Activated CD8-positive, alpha-beta memory T cell treated with anti-CD3 and anti-CD28 coated beads, Interleukin-2, amount 50 U/mL, for 48 hours (primary cell): ENCODE data around the gene HINT3.
"Not testable (repeated sequence)": the region's sequence is repeated elsewhere in the genome, so short reads cannot be mapped to it uniquely, and the experiment has no call there.

Source experiments
- DNase-seq: peaks from one replicate; pipeline ENCODE4 v3.0.0-alpha.2; 2020

HINT3 gene

DNA sequence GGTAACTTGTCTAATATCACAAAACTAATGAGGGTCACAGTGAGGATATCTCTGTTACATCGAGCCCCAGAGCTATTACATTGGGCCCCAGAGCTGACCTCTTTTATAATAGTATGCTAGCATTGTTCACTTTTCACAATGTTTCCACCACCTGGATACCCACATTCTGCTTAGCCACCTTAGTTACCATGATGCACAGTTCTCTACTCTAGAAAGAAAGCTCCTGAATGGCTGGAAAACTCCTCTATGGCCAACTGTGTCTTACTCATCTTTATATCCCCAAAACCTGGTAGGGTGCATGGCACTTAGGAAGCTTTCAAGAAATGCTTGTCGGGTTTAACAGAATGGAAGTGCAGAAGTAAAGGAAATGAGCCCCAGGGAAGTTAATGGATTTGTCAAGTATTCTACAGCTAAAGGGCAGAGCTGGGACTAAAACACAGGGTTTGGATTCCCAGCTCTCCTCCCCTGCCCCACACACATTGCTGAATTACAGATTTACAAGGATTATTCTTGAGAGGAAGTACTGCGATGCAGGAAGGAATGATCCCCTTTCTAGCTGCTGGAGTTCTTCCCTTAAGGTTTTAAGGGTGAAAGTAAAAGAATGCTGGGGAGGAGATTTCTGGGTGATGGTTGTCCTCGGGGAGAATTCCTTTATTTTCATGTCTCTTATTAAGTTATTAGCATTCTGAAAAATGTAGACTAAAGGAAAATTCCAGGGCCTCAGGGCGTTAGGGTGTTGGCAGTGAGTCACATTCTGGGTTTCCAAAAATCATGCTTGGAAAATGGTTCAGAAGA is 16.1 kb upstream of the HINT3 start:
- DNase-seq = no peak

DNA sequence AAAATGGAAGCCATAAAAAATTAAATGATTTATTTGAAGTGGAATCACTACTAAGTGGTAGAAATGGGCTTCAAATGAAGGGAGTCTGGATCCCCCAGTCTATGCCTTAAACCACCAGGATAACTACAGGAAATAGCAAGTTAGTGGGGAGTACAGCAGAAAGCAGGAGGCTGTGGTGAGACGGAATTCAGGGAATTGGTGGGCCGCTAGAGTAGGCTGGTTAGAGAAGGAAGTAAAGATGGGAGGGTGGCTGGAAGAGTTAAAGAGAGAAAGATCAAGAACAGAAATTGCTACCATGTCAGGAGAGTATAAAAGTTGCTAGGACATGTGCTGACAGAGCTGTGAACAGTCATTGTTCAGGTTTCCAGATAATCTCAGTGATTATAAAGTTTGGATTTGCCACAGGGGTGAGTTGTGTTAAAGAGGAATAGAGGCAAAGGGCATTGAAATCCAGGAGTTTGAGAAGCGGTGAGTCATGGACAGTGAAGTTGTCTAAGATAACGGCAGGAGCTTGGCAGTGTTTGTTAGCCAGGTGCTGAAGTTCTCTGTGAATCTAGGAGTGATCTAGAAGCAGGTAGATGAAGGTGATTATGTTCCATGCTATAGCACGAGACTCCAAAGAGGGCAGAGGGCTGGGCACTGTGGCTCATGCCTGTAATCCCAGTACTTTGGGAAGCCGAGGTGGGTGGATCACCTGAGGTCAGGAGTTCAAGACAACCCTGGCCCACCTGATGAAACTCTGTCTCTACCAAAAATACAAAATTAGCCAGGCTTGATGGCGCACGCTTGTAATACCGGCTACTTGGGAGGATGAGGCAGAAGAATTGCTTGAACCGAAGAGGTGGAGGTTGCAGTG is 13.7 kb upstream of the HINT3 start:
- DNase-seq = no peak

- DNase-seq = no peak
Observed at GRCh38 chr6:125943528-125944433, 12.8 kb upstream of the HINT3 start.

- no peak for DNase-seq
Observed at GRCh38 chr6:125944434-125944816, 12.1 kb upstream of the HINT3 start.

GRCh38 chr6:125944896-125945295 is 11.7 kb upstream of the HINT3 start:
- no peak for DNase-seq

- no peak for DNase-seq
Observed at GRCh38 chr6:125945378-125946141, 11.0 kb upstream of the HINT3 start.

DNA sequence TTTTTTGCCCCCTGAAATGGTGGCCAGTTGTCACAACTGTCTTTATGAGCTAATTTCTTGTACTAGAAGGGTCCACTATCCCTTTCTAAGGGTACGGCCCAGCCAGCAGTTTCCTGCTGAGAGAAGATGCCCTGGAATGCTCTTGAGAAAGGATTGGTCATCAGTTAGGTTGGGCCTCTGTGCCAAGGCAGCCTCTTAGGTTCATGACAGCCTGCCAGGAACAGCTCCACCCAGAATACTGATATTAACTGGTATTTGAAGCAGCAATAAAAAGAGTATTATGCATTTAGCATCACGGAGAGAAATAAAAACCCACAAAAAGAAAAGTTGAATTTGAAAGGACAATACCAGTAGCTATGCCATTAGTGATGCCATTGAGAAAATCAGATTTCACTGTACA is 9.0 kb upstream of the HINT3 start:
- no peak for DNase-seq

DNA sequence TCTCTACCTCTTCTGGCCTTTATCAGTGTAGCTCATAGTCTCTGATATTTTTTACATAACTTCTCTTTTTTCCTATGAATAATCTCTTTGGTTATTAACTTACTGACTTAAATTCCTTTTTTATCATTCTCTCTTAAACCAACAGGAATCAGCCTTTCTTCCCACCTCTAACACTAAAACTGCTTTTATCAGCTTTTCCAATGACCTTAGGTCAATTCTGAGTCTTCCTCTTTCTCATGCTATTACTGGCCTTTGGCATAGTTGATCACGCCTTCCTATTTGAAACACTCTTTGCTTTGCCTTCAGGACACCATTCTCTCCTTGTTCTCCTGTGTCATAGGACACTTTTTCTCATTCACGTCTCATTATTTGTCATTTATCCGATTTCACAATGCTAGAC is 8.1 kb upstream of the HINT3 start:
- no peak for DNase-seq

GRCh38 chr6:125949069-125949468 is 7.5 kb upstream of the HINT3 start:
- no peak for DNase-seq

GRCh38 chr6:125950293-125950692 is 6.3 kb upstream of the HINT3 start:
- no peak for DNase-seq

DNA sequence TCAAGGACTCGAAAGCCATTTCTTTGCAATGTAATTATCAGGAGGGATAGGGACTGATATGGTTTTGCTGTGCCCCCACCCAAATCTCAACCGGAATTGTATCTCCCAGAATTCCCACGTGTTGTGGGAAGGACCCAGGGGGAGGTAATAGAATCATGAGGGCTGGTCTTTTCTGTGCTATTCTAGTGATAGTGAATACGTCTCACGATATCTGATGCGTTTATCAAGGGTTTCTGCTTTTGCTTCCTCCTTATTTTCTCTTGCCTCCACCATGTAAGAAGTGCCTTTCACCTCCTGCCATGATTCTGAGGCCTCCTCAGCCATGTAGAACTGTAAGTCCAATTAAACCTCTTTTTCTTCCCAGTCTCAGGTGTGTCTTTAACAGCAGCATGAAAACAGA is 5.9 kb upstream of the HINT3 start:
- DNase-seq = not testable (repeated sequence)

GRCh38 chr6:125951323-125951722 is 5.2 kb upstream of the HINT3 start:
- DNase-seq = no peak

GRCh38 chr6:125952764-125953501 is 3.6 kb upstream of the HINT3 start:
- DNase-seq = no peak

DNA sequence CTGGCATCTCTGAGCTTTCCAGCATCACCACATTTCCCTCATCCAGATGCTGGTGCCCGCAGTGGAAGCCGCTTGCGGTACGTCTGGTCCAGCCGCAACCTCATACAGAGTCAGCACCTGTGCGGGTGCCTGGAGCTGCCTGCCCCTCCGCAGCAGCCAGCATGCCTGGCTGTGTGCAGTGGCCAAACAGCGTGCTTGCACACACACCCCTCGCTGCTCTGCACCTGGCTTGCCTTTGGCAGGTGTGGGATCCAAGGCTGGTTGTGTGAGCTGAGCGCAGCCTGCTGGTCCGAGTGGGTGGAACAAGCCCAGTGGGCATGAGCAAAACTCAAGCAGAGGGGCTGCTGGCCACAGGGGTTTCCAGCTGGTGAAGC is 3.1 kb upstream of the HINT3 start:
- DNase-seq = no peak

GRCh38 chr6:125954735-125955339 is 1.7 kb upstream of the HINT3 start:
- no peak for DNase-seq

DNA sequence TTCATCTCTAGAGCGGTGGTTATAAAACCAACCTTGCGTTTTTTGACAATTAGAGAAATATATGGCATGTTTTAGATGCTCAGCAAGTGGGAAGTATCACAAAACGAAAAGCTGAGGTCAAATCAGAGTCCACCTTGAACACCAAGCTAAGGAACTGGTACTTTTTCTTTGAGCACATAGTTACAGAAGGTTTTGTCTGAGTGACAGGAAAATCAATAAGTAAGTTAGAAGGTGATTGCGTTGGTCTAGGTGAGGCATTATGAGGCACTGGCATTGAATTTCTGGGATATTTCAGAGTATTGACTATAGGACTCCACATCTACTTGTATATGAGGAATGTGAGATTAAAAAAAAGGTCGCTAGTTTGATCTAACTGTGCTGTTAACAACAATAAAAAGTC is 597 bp upstream of the HINT3 start:
- DNase-seq = no peak

- no peak for DNase-seq
Observed at GRCh38 chr6:125957391-125957693, 772 bp downstream of the HINT3 start.

- no peak for DNase-seq
Observed at GRCh38 chr6:125957845-125958244, 1.3 kb downstream of the HINT3 start.

- no peak for DNase-seq
Observed at GRCh38 chr6:125959041-125959440, 2.5 kb downstream of the HINT3 start.

GRCh38 chr6:125961117-125961516 is 4.5 kb downstream of the HINT3 start:
- DNase-seq = no peak

DNA sequence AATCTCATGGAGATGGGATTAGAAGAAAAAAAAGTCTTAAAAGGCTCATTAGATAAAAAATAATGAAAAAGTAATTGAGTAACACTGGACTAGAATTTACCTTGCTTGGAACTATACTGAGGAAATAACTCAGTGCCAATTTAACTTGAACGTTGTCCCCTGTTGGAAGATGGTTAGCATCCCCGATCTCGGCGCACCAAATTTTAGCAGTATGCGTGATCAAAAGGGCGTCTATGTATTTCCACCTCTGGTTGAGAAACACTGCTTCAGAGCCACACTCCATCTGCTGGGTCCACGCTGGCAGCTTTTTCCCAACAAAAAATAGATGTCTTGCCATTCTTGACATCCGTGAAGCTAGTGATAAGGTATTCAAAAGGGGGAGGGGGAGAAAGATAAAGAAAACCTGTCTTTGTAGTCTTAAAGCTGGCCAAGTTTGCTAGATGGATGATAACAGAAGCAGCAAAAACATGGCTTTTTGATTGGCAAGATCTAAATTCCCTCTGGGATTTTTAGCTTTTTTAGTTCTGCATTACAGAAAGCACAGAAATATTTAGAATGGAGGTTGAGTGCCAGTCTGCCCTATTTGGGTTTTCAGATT is 6.4 kb downstream of the HINT3 start:
- DNase-seq = no peak
